ENCODE measurements around the gene RALGPS2. TPM values are rescaled to one million over a fixed set of nuclear protein-coding genes. Genes with fewer than 3 reads are reported as not detected.
A peak's percentile ranks its signal among the peaks of the same experiment; 100 is the strongest.
"Not testable (repeated sequence)": the region's sequence is repeated elsewhere in the genome, so short reads cannot be mapped to it uniquely, and the experiment has no call there.

The RALGPS2 gene
- total RNA-seq, 2 experiments from 2014 or later, result 2.8 to 4.0 TPM

DNA sequence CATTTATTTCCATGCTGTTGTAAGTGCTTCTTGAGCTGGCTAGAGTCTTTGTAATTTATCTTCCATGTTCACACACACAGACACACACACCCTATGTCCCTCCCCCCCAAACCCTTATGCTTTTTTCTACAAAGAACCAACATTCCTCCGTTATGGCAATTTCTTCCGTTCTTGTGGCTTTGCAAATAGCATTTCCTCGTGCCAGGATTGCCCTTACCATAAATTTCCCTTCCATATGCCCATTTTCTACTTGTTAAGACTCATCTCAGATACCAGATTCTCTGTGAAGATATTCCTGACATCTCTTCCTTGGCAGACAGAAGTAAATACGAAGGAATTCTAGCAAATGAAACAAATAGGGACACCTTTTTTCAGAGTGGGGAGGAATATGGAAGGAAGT is 26.0 kb downstream of the RALGPS2 start:
- peaks cover 2% of the 10 kb centered on the region for H3K36me3 Mint-ChIP-seq (ENCODE audit: low read depth)
- no peaks in the 10 kb centered on the region for H3K4me1 Mint-ChIP-seq (ENCODE audit: low read depth)
- H3K27ac Mint-ChIP-seq, result no peak overlapping the region
- intact Hi-C loops (cut with micrococcal nuclease), result loop anchor here (5.0 kb wide), 1 partner anchor 439 kb away; no protein-coding TSS in a partner anchor
- no peak overlapping the region for H3K4me3 Mint-ChIP-seq
- peaks cover 3% of the 10 kb centered on the region for H3K9me3 Mint-ChIP-seq
- CTCF ChIA-PET, result interaction anchor here (1.2 to 5.9 kb wide), 2 partner anchors 207 to 218 kb away, joined by 3 to 61 read pairs; no protein-coding TSS in a partner anchor
- no peak for DNase-seq
- no peaks in the 10 kb centered on the region for H3K27me3 Mint-ChIP-seq (ENCODE audit: low read depth)

DNA sequence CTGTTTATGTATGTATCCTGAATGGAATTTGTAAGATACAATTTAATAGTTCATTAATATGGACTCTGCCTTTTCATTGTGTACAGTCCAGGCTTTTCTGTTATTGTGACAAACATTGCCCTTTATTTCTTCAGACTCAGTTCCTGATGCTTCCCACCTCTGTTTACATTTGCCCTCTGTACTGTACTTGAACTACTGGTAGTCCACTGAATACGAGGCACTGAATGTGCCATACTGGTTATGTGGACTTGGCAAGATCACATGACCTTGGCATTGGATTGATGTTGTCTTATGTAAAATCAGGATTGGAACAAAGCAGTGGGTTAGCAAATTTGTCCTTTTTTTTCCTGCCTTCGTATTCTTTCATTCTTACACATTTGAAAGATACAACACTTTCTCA is 27.8 kb downstream of the RALGPS2 start:
- Mint-ChIP-seq H3K4me1 (ENCODE audit: low read depth) (no peaks in the 10 kb centered on the region), H3K4me3 (no peak overlapping the region), H3K9me3 (peaks cover 3% of the 10 kb centered on the region), H3K27me3 (ENCODE audit: low read depth) (no peaks in the 10 kb centered on the region), H3K36me3 (ENCODE audit: low read depth) (peaks cover 5% of the 10 kb centered on the region), H3K27ac (no peak overlapping the region)
- CTCF ChIA-PET, result interaction anchor here (0.6 to 5.9 kb wide), 13 partner anchors 15 to 984 kb away, joined by 3 to 61 read pairs (median 3); no protein-coding TSS in a partner anchor
- DNase-seq, result no peak
- intact Hi-C loops (cut with micrococcal nuclease), result loop anchor here (1.0 to 5.0 kb wide), 4 partner anchors 26 to 441 kb away; no protein-coding TSS in a partner anchor

DNA sequence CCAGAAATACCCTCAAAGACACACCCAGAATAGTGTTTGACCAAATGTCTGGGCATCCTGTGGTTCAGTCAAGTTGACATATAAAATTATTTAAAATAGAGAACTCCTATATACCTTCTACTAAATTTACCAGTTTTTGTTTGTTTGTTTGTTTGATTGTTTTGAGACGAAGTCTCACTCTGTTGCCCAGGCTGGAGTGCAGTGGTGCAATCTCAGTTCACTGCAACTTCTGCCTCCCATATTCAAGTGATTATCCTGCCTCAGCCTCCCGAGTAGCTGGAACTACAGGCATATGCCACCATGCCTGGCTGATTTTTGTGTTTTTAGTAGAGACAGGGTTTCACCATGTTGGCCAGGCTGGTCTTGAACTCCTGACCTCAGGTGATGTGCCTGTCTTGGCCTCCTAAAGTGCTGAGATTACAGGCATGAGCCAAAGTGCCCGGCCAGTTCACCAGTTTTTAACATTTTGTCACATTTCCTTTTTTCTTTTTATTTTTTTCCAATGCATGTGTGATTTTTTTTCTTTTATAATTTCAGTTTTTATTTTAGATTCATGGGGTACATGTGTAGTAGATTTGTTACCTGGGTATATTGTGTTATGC is 29.7 kb downstream of the RALGPS2 start:
- not testable (repeated sequence) for H3K27me3 Mint-ChIP-seq (ENCODE audit: low read depth); H3K4me1 Mint-ChIP-seq (ENCODE audit: low read depth); H3K4me3 Mint-ChIP-seq; DNase-seq; H3K27ac Mint-ChIP-seq; H3K36me3 Mint-ChIP-seq (ENCODE audit: low read depth); H3K9me3 Mint-ChIP-seq
- intact Hi-C loops (cut with micrococcal nuclease), result loop anchor here (5.0 kb wide), 1 partner anchor 442 kb away; no protein-coding TSS in a partner anchor
- CTCF ChIA-PET, result interaction anchor here (1.1 to 5.9 kb wide), 4 partner anchors 13 to 210 kb away, joined by 4 to 61 read pairs (median 4); no protein-coding TSS in a partner anchor

DNA sequence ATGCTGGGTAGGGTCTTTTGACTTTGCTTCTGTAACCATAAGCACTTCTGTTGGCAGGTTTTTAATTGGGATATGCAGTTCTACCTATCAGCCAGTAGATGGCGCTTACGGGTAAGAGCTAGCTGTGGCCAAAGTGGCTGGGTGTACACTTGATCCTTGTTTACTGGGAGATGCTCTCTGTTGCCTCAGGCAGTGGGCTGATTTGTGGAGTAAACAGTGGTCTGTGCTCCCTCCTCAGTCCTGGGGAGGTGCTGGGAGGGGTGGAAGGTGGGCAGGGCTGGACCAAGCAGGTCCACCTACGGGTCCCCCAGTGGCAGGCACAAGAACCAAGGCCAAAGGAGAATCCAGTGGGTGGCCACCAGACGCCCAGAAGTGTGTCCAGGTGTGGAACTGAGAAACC is 43.4 kb downstream of the RALGPS2 start:
- Mint-ChIP-seq H3K27ac (no peak overlapping the region), H3K4me1 (ENCODE audit: low read depth) (no peaks in the 10 kb centered on the region), H3K27me3 (ENCODE audit: low read depth) (no peaks in the 10 kb centered on the region), H3K36me3 (ENCODE audit: low read depth) (peaks cover 26% of the 10 kb centered on the region), H3K4me3 (no peak overlapping the region), H3K9me3 (peaks cover 25% of the 10 kb centered on the region)
- DNase-seq, result peak; percentile 21
- CTCF ChIA-PET, result interaction anchor here (0.7 to 2.1 kb wide), 9 partner anchors 9 to 268 kb away, joined by 3 to 28 read pairs (median 3); no protein-coding TSS in a partner anchor
- intact Hi-C loops (cut with micrococcal nuclease), result loop anchor here (1.0 to 5.0 kb wide), 2 partner anchors 234 to 314 kb away; partner anchors contain the start of gene TOR3A

DNA sequence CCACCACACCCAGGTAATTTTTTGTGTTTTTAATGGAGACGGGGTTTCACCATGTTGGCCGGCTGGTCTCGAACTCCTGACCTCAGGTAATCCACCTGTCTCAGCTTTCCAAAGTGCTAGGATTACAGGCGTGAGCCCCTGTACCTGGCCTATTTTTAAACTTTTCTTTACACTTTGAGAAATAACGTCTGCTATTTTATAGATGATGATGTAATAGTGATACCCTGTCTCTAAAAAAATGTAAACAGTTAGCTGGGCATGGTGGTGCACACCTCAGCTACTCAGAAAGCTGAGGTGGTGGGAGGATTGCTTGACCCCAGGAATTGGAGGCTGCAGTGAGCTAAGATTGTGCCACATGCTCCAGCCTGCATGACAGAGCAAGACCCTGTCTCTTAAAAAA is 47.9 kb downstream of the RALGPS2 start:
- no peaks in the 10 kb centered on the region for H3K27me3 Mint-ChIP-seq (ENCODE audit: low read depth)
- no peak overlapping the region for H3K4me3 Mint-ChIP-seq
- DNase-seq, result no peak
- peaks cover under 1% of the 10 kb centered on the region for H3K9me3 Mint-ChIP-seq
- CTCF ChIA-PET, result interaction anchor here (0.7 to 4.9 kb wide), 6 partner anchors 227 to 460 kb away, joined by 3 to 71 read pairs (median 4); no protein-coding TSS in a partner anchor
- H3K4me1 Mint-ChIP-seq (ENCODE audit: low read depth), result no peaks in the 10 kb centered on the region
- H3K36me3 Mint-ChIP-seq (ENCODE audit: low read depth), result peaks cover 7% of the 10 kb centered on the region
- no peak overlapping the region for H3K27ac Mint-ChIP-seq
- intact Hi-C loops (cut with micrococcal nuclease), result loop anchor here (10.0 kb wide), 1 partner anchor 1042 kb away; no protein-coding TSS in a partner anchor

DNA sequence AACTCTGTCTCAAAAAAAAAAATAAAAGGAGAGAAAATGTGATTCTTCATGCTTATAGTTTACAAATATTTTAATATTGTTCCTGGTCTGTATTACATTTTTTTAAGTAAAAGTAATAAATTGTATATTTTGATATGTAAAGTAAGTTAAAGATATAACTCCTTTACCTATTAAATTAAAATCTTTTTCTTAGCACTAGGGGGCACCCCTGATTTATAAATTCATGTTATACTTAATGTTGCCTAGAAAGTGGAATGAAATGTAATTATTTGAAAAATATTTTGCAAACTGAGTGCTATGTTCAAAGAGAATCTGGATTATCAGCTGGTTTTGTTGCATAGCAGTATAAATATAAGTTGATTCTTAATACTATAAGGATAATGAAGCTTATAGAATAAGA is 49.2 kb downstream of the RALGPS2 start:
- intact Hi-C loops (cut with micrococcal nuclease), result loop anchor here (1.0 to 10.0 kb wide), 4 partner anchors 228 to 1041 kb away; no protein-coding TSS in a partner anchor
- CTCF ChIA-PET, result interaction anchor here (0.7 to 4.9 kb wide), 9 partner anchors 158 to 593 kb away, joined by 3 to 71 read pairs (median 4); no protein-coding TSS in a partner anchor

DNA sequence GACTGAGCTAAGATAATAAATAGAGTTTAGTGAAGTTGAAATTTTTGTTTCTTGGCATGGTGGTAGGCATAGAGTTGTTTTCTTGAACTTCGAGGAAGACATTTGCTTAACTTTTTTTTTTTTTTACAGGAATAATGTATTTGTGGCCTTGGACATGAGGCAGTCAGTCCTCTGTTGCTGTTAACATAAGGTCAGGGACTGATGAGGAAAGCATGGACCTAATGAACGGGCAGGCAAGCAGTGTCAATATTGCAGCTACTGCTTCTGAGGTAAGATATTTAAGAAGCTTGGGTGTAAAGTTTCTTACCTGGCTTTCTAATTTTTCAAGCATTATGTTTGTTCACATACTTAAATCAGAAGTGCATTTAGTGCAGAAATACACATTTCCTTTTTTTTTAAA is 51.5 kb downstream of the RALGPS2 start:
- H3K4me1 Mint-ChIP-seq (ENCODE audit: low read depth), result no peaks in the 10 kb centered on the region
- peaks cover 9% of the 10 kb centered on the region for H3K36me3 Mint-ChIP-seq (ENCODE audit: low read depth)
- no peak for DNase-seq
- H3K9me3 Mint-ChIP-seq, result no peaks in the 10 kb centered on the region
- CTCF ChIA-PET, result interaction anchor here (0.6 to 4.9 kb wide), 2 partner anchors 227 to 592 kb away, joined by 3 to 71 read pairs; no protein-coding TSS in a partner anchor
- H3K27me3 Mint-ChIP-seq (ENCODE audit: low read depth), result no peaks in the 10 kb centered on the region
- intact Hi-C loops (cut with micrococcal nuclease), result loop anchor here (10.0 kb wide), 1 partner anchor 1038 kb away; no protein-coding TSS in a partner anchor
- no peak overlapping the region for H3K4me3 Mint-ChIP-seq
- no peak overlapping the region for H3K27ac Mint-ChIP-seq

More for the DNA sequence above, 49.2 kb downstream of the RALGPS2 start:
- DNase-seq, result no peak
- Mint-ChIP-seq H3K27me3 (ENCODE audit: low read depth) (no peaks in the 10 kb centered on the region), H3K36me3 (ENCODE audit: low read depth) (peaks cover 7% of the 10 kb centered on the region), H3K4me3 (no peak overlapping the region), H3K27ac (no peak overlapping the region), H3K9me3 (no peaks in the 10 kb centered on the region), H3K4me1 (ENCODE audit: low read depth) (no peaks in the 10 kb centered on the region)

DNA sequence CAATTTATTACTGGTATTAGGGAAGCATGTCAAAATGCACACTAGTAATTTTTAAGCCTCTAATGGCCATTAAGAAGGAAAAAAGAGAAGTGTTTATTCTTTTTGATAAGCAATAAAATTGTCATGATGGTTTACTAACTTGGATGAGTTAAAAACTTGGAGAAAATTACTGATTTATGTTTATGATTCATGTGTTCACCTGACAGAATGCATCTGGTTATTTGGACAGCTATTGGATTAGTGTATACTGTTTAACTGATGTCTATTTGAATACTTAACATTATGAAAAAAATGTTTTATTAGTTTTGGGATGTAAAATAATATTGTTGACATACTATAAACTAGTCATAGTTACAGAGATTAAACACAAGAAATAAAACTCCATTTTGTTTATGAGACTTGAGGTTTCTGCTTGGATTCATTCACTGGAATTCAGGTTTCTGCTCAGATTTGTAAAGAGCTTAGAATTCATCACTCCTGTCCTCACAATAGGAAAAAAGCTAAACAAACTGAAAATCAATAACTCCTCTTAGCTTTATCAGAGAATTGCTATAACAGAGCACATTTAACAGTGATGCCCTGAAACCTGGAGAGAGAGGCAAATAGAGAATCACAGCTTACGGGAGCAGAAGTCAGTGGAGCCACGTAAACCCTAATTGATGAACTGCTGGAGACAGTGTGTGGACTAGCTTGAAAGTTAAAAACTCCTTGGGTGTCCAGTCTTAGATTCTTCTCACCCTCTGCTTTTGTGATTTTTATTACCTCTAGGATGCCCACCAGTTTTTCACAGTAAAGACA is 56.7 kb downstream of the RALGPS2 start:
- intact Hi-C loops (cut with micrococcal nuclease), result no loop called here
- CTCF ChIA-PET, result interaction anchor here (2.0 kb wide), 1 partner anchor 221 kb away, joined by 10 read pairs; no protein-coding TSS in a partner anchor

DNA sequence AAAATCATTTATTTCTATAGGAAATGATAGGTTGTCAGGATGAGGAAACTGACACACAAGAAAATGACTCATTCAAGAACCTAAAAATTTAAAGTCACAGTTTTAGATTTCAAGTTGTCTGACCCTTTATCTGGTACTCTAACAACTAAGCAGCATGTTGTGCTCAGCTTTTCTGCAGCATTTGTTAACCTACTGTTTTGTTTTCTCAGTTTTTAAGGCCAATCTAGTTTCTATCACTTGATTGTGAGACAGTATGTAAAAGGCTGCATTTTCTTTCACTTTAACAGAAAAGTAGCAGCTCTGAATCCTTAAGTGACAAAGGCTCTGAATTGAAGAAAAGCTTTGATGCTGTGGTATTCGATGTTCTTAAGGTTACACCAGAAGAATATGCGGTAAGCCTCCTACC is 59.1 kb downstream of the RALGPS2 start:
- peaks cover 9% of the 10 kb centered on the region for H3K36me3 Mint-ChIP-seq (ENCODE audit: low read depth)
- DNase-seq, result no peak
- H3K9me3 Mint-ChIP-seq, result no peaks in the 10 kb centered on the region
- no peak overlapping the region for H3K27ac Mint-ChIP-seq
- no peaks in the 10 kb centered on the region for H3K27me3 Mint-ChIP-seq (ENCODE audit: low read depth)
- intact Hi-C loops (cut with micrococcal nuclease), result no loop called here
- CTCF ChIA-PET, result interaction anchor here (0.5 to 2.2 kb wide), 4 partner anchors 16 to 219 kb away, joined by 3 to 6 read pairs (median 4); no protein-coding TSS in a partner anchor
- no peak overlapping the region for H3K4me3 Mint-ChIP-seq
- H3K4me1 Mint-ChIP-seq (ENCODE audit: low read depth), result peaks cover 7% of the 10 kb centered on the region

More for the DNA sequence above, 56.7 kb downstream of the RALGPS2 start:
- Mint-ChIP-seq H3K9me3 (no peaks in the 10 kb centered on the region), H3K27ac (no peak overlapping the region), H3K4me3 (no peak overlapping the region), H3K4me1 (ENCODE audit: low read depth) (peaks cover 7% of the 10 kb centered on the region), H3K27me3 (ENCODE audit: low read depth) (no peaks in the 10 kb centered on the region), H3K36me3 (ENCODE audit: low read depth) (peaks cover 10% of the 10 kb centered on the region)
- no peak for DNase-seq

DNA sequence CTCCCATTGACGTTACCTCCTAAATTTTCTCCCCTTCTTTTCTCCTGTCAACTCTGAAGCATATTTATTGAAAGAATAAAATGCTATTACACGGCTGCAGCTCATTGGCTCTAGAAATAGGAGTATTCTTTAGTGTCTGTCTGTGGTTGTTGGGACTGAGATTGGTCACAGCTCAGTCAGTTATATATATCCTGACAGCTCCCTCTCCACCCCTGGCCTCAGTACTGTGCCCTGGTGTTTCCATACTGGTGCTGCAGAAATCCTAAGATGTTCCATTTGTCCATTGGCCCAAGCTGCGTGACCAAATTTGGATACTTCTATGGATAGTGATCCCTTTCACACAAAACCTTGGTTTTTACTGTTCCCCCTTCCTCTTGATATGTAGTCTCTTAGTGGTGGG is 67.3 kb downstream of the RALGPS2 start:
- peaks cover 2% of the 10 kb centered on the region for H3K9me3 Mint-ChIP-seq
- DNase-seq, result no peak
- no peak overlapping the region for H3K27ac Mint-ChIP-seq
- no peaks in the 10 kb centered on the region for H3K4me1 Mint-ChIP-seq (ENCODE audit: low read depth)
- CTCF ChIA-PET, result interaction anchor here (1.3 kb wide), 1 partner anchor 210 kb away, joined by 4 read pairs; no protein-coding TSS in a partner anchor
- intact Hi-C loops (cut with micrococcal nuclease), result no loop called here
- H3K4me3 Mint-ChIP-seq, result no peak overlapping the region
- peaks cover 5% of the 10 kb centered on the region for H3K36me3 Mint-ChIP-seq (ENCODE audit: low read depth)
- H3K27me3 Mint-ChIP-seq (ENCODE audit: low read depth), result no peaks in the 10 kb centered on the region

DNA sequence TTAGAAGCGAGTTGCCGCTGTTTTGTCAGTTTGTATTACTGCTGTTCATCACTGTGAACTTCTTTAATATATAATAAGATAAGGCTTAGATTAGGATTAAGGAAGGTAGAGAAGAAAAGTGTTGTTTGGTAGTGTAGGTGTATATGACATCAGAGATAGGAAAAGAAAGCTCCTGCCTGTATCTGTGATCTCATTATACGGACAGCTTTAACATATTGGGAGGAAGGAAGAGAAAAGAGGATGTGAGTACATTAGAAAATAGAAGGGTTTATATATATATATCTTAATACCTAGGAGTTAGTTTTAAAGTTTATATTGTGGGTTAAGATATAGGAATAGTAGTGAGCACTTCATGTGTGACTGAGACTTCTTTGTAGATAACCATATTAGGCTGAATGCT is 71.0 kb downstream of the RALGPS2 start:
- intact Hi-C loops (cut with micrococcal nuclease), result no loop called here
- Mint-ChIP-seq H3K27ac (no peak overlapping the region), H3K4me1 (ENCODE audit: low read depth) (no peaks in the 10 kb centered on the region), H3K4me3 (no peak overlapping the region), H3K9me3 (peaks cover 3% of the 10 kb centered on the region), H3K36me3 (ENCODE audit: low read depth) (peaks cover 18% of the 10 kb centered on the region), H3K27me3 (ENCODE audit: low read depth) (no peaks in the 10 kb centered on the region)
- no peak for DNase-seq
- CTCF ChIA-PET, result no interaction called here

DNA sequence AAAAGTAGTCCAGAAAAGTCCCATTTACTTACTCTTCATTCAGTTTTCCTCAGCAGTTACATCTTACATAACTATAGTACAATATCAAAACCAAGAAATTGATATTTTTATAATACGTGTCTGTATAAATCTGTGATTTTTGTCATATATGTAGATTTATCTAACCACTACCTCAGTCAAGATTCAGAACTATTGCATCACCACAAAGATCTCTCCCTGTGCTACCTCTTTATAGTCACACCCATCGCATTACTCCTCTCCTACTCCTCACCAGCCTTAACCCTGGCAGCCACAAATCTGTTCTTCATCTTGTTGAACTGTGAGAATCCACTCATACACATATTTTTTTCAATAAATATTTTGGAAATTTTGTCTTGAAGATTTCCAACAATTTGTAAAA is 72.5 kb downstream of the RALGPS2 start:
- Mint-ChIP-seq H3K27me3 (ENCODE audit: low read depth) (no peaks in the 10 kb centered on the region), H3K36me3 (ENCODE audit: low read depth) (peaks cover 20% of the 10 kb centered on the region), H3K4me3 (no peak overlapping the region), H3K4me1 (ENCODE audit: low read depth) (no peaks in the 10 kb centered on the region), H3K9me3 (peaks cover 3% of the 10 kb centered on the region), H3K27ac (no peak overlapping the region)
- DNase-seq, result no peak
- CTCF ChIA-PET, result no interaction called here
- intact Hi-C loops (cut with micrococcal nuclease), result no loop called here

All from activated naive CD4-positive, alpha-beta T cell treated with anti-CD3 and anti-CD28 coated beads for 36 hours (primary cell).